GM19324 (cell line): ENCODE data around the gene RABGAP1.

Experiments used
- ATAC-seq: cut with Tn5 transposase; IDR thresholded peaks from one replicate; pipeline ENCODE4 v1.9.1; 2021; ENCODE audit warnings: mild to moderate bottlenecking, moderate library complexity; ENCODE audit not compliant: unreplicated experiment, low FRiP score

Gene RABGAP1

GRCh38 chr9:123043081-123043939 lies 102.5 kb downstream of the RABGAP1 start:
- no peak for ATAC-seq

DNA sequence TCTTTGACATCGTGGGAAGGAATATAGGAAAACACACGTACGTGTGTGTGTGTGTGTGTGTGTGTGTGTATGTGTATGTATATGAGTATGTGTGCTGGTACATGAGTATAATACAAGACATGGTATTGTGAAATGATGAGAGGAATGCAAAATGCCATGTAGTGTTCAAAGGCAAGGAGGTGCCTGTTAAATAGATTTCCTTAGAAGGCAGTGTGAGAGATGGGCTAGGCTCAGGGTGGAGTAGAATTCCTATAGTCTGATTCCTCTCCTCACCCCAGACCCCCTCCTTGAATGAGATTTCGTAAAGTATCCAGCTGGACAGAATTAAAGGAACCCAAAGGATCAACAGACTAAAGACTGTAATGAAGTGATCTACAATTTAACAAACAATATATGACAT lies 103.8 kb downstream of the RABGAP1 start:
- ATAC-seq = no peak

DNA sequence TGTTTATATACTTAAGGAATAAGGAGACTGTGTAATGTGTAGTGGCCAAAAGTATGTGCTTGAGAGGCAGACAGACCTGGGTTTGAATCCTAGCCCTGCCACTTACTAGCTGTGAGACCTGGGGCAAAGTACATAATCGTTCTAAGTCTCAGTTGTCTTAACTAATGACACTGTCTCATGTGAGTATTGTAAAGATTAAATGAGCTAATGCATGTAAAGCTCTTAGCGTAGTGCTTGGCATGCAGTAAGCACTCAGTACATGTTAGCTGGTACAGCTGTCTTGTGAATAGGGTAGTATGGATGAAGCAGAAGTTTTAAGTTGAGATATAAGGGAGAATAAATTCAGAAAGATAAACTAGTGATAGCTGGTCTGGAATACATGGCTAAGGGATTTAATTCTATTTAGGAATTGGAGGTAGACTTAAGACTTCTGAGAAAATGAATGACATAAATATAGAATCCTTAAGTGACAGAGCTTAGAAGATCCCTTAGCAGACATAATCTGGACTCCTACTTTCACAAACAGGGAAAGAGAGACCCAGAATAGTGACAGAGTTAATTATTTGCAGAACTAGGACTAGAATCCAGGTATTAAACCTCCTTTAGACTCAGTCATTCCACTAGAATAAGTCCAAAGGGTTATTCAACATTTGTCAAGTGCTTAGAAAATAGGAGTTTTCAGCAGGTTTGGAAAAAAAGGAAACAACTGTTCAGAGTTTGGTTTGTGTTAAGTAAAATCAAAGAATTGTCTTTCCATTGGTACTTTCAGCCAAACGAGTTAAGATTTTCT lies 105.8 kb downstream of the RABGAP1 start:
- no peak for ATAC-seq

- no peak for ATAC-seq
Observed at GRCh38 chr9:123048748-123049147, 107.9 kb downstream of the RABGAP1 start.

GRCh38 chr9:123049589-123050222 lies 108.9 kb downstream of the RABGAP1 start:
- no peak for ATAC-seq

- no peak for ATAC-seq
Observed at GRCh38 chr9:123053046-123053445, 112.2 kb downstream of the RABGAP1 start.

- ATAC-seq = no peak
Observed at GRCh38 chr9:123053711-123054110, 112.9 kb downstream of the RABGAP1 start.

- no peak for ATAC-seq
Observed at GRCh38 chr9:123058834-123059233, 118.0 kb downstream of the RABGAP1 start.

- no peak for ATAC-seq
Observed at GRCh38 chr9:123059472-123060220, 118.8 kb downstream of the RABGAP1 start.

GRCh38 chr9:123061216-123061615 lies 120.4 kb downstream of the RABGAP1 start:
- ATAC-seq = no peak

DNA sequence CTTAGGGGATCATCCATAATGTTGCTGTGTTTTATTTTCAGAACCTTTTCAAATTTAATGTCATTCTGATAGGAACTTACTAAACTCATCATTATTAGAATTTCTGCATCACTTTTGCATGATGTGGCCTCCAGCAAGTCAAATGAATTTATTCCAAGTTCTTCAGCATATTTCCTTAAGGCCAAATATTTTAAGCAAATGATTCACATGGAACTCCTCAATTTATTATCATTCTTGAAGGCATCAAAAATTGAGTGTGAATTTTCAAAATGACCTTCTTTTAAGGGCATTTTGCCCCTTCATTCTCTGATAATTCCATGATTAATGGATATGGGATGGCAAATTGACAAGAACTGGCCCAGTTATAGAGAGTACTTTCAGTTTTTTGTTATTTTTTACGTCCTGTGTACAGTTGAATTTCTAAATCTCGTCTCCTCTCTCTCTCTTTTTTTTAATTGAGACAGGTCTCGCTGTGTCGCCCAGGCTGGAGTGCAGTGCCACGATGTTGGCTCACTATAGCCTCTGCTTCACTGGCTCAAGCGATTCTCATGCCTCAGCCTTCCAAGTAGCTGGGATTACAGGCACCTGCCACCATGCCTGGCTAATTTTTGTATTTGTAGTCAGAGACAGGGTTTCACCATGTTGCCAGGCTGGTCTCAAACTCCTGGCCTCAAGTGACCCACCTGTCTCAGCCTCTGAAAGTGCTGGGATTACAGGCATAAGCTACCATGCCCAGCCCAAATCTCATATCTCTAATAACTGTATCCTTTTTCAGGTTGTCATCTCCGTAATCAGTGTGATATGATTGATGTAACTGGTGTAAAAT lies 121.7 kb downstream of the RABGAP1 start:
- no peak for ATAC-seq

GRCh38 chr9:123063177-123063598 lies 122.4 kb downstream of the RABGAP1 start:
- no peak for ATAC-seq

DNA sequence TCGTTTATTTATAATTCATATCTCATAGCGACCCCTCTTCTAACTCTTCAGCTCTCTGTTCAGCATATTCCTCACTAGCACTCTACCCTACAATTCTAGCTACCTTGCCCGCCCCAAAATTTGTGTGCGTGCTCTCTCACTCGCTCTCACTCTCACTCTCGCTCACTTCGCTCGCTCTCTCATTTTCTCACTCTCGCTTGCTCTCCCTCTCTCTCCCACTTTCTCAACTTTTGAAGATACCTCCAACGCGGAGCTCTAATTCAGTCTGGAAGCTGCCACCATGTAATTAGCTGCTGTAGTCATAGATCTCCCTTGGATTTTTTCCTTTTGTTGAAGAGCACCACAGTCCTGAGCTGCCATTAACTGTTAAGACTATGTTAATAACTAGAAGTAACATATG lies 123.1 kb downstream of the RABGAP1 start:
- ATAC-seq = no peak

DNA sequence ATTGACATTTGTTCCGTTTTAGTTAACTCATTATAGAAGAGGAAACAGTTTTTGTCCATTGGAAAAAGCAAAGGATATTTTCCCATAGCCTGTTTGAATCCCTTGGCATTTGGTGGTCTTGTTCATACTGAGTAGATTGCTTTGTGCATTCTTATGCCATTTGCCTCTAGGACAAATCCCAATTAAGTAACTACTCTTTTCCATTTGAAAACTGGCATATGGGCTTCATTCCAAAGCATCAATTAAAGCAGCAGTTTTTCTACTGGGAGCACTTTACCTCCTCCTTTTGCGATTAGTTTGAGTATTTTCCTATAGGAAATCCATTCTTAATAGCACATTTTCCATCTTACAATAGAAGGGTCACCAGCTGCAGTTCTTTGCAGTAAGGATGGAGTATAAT lies 123.9 kb downstream of the RABGAP1 start:
- no peak for ATAC-seq

DNA sequence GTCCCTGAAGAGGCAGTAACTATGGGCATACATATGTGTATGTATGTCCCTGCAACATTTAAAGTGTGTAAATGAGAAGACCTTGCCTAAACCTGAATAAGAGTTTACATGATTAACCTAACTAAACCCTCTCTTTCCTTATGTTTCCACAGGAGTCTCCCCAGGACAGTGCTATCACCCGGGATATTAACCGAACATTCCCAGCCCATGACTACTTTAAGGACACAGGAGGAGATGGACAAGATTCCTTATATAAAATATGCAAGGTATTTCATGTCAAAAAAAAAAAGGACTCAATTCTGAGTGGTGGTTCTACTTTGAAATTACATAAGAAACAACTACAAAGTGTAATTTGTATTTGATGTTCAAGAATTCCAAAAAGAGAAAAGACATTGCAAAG lies 124.4 kb downstream of the RABGAP1 start:
- ATAC-seq = no peak

DNA sequence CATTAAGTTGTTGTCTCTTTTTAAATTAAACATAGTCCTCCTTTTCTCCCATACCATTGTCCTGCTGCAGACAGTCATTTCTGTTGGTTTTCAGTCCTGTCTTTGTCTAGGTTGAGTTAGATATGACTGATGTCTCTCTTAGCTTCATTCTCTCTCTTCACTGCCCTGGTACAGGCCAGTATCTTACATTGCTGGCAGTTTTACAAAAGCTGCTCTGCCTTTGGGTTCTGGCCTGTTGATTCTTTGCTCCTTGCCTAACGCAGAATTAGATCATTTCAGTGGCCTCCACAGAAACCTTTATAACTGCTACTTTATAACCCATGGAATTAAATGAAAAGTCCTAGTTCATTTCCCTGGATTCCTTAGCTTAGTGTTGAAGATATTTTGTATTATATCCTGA lies 126.3 kb downstream of the RABGAP1 start:
- no peak for ATAC-seq

GRCh38 chr9:123069010-123069481 lies 128.2 kb downstream of the RABGAP1 start:
- no peak for ATAC-seq

DNA sequence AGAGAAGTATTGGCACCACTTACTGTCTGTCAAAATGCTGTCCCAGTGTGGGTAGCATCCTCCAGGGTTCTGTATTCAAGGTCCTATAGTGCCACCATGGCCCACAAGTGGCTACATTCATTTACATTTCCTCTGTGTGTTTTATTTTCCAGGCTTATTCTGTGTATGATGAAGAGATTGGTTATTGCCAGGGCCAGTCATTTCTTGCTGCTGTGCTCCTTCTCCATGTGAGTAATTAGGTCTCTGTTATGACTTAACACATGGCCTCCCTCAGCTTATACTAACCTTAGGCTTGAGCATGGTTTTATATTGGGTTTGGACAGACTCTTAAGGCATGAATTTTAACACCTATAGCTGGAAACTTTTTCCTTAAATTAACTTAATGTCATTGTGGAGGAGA lies 129.4 kb downstream of the RABGAP1 start:
- no peak for ATAC-seq

- ATAC-seq = no peak
Observed at GRCh38 chr9:123072407-123072995, 131.7 kb downstream of the RABGAP1 start.
